H9 (cell line): ENCODE results near the gene LRRN1. TPM values are rescaled to one million over a fixed set of nuclear protein-coding genes. Genes with fewer than 3 reads are reported as not detected.

Experiments used
- DNase-seq: peaks from one replicate; pipeline ENCODE4 v3.0.0-alpha.2; 2017
- H2AFZ ChIP-seq: one replicate; pipeline ENCODE4 v1.6.1; 2013; ENCODE audit warnings: mild to moderate bottlenecking, low read length, control low read depth, moderate library complexity
- H2AK5ac ChIP-seq: 2 replicates; pipeline ENCODE4 v1.6.1; 2013; ENCODE audit warnings: low read length, control low read depth, mixed read lengths; ENCODE audit not compliant: insufficient read length
- H2BK120ac ChIP-seq: one replicate; pipeline ENCODE4 v1.6.1; 2013; ENCODE audit warnings: low read depth, mild to moderate bottlenecking, low read length, control low read depth, inconsistent platforms; ENCODE audit not compliant: poor library complexity, severe bottlenecking
- H2BK12ac ChIP-seq: 2 replicates; pipeline ENCODE4 v1.6.1; 2013; ENCODE audit warnings: low read length, control low read depth, mixed read lengths, low read depth; ENCODE audit not compliant: insufficient read length
- H2BK15ac ChIP-seq: 2 replicates; pipeline ENCODE4 v1.6.1; 2013; ENCODE audit warnings: low read depth, low read length, control low read depth
- H2BK20ac ChIP-seq: one replicate; pipeline ENCODE4 v1.6.1; 2013; ENCODE audit warnings: low read depth, mild to moderate bottlenecking, low read length, control low read depth, inconsistent platforms; ENCODE audit not compliant: poor library complexity, severe bottlenecking
- H2BK5ac ChIP-seq: 2 replicates; pipeline ENCODE4 v1.6.1; 2013; ENCODE audit warnings: low read length, control low read depth, mixed read lengths; ENCODE audit not compliant: insufficient read length
- H3K14ac ChIP-seq: 2 replicates; pipeline ENCODE4 v1.6.1; 2013; ENCODE audit warnings: low read length, control low read depth; ENCODE audit not compliant: insufficient read depth
- H3K18ac ChIP-seq: 2 replicates; pipeline ENCODE4 v1.6.1; 2013; ENCODE audit warnings: low read depth, mild to moderate bottlenecking, mixed read lengths, low read length, control low read depth; ENCODE audit not compliant: insufficient read length
- H3K23ac ChIP-seq: 2 replicates; pipeline ENCODE4 v1.6.1; 2013; ENCODE audit warnings: low read length, control low read depth, mixed read lengths, low read depth; ENCODE audit not compliant: insufficient read length
- H3K23me2 ChIP-seq: 2 replicates; pipeline ENCODE4 v1.6.1; 2013; ENCODE audit warnings: low read depth, mild to moderate bottlenecking, mixed read lengths, low read length, control low read depth; ENCODE audit not compliant: insufficient read length, poor library complexity, severe bottlenecking
- H3K27ac ChIP-seq: 2 replicates; pipeline ENCODE4 v1.5.1; 2013; ENCODE audit warnings: low read length, control low read depth, mixed read lengths, low read depth; ENCODE audit not compliant: insufficient read length
- H3K27me3 ChIP-seq: 2 replicates; pipeline ENCODE4 v1.6.1; 2013; ENCODE audit warnings: low read length, control low read depth, inconsistent platforms; ENCODE audit not compliant: insufficient read depth
- H3K4ac ChIP-seq: 2 replicates; pipeline ENCODE4 v1.6.1; 2013; ENCODE audit warnings: low read depth, mild to moderate bottlenecking, control low read depth, inconsistent platforms, low read length, moderate library complexity
- H3K4me1 ChIP-seq: 2 replicates; pipeline ENCODE4 v1.6.1; 2013; ENCODE audit warnings: low read length, control low read depth, inconsistent platforms; ENCODE audit not compliant: insufficient read depth
- H3K4me2 ChIP-seq: 2 replicates; pipeline ENCODE4 v1.6.1; 2013; ENCODE audit warnings: low read length, control low read depth, mixed read lengths; ENCODE audit not compliant: insufficient read length, insufficient read depth
- H3K56ac ChIP-seq: 2 replicates; pipeline ENCODE4 v1.6.1; 2013; ENCODE audit warnings: low read depth, mild to moderate bottlenecking, mixed read lengths, low read length, control low read depth; ENCODE audit not compliant: insufficient read length
- H3K79me1 ChIP-seq: 2 replicates; pipeline ENCODE4 v1.6.1; 2013; ENCODE audit warnings: low read depth, mild to moderate bottlenecking, moderate library complexity, low read length, control low read depth, inconsistent platforms; ENCODE audit not compliant: insufficient read depth, poor library complexity, severe bottlenecking
- H3K79me2 ChIP-seq: 2 replicates; pipeline ENCODE4 v1.6.1; 2013; ENCODE audit warnings: low read length, control low read depth, inconsistent platforms; ENCODE audit not compliant: insufficient read depth
- H3K9ac ChIP-seq: 2 replicates; pipeline ENCODE4 v1.6.1; 2013; ENCODE audit warnings: low read length, control low read depth, mixed read lengths; ENCODE audit not compliant: insufficient read length; ENCODE audit errors: extremely low read depth
- H3K9me3 ChIP-seq: one replicate; pipeline ENCODE4 v1.6.1; 2013; ENCODE audit warnings: low read depth, low read length, inconsistent platforms; ENCODE audit not compliant: control insufficient read depth
- H3T11ph ChIP-seq: one replicate; pipeline ENCODE4 v1.6.1; 2013; ENCODE audit warnings: mild to moderate bottlenecking, low read length, control low read depth, inconsistent platforms
- H4K20me1 ChIP-seq: one replicate; pipeline ENCODE4 v1.6.1; 2013; ENCODE audit not compliant: control insufficient read depth, insufficient read length, insufficient read depth
- H4K5ac ChIP-seq: 2 replicates; pipeline ENCODE4 v1.6.1; 2013; ENCODE audit warnings: low read depth, mild to moderate bottlenecking, mixed read lengths, low read length, control low read depth; ENCODE audit not compliant: insufficient read length
- H4K8ac ChIP-seq: replicated peaks from 2 replicates; pipeline ENCODE4 v1.6.1; 2013; ENCODE audit warnings: low read length, control low read depth, mixed read lengths, low read depth; ENCODE audit not compliant: insufficient read length
- H4K91ac ChIP-seq: 2 replicates; pipeline ENCODE4 v1.6.1; 2013; ENCODE audit warnings: low read depth, mild to moderate bottlenecking, moderate library complexity, mixed read lengths, low read length, control low read depth; ENCODE audit not compliant: insufficient read length
- H3K27ac Mint-ChIP-seq, 3 experiments: 2 replicates in 2 of 3; 3 replicates in 1 of 3; pipeline ENCODE4 v1.8.0; 2020 to 2021; ENCODE audit warnings: mixed read lengths in 3 of 3, mild to moderate bottlenecking in 1 of 3, moderate library complexity in 1 of 3
- H3K27me3 Mint-ChIP-seq: 2 replicates; pipeline ENCODE4 v1.8.0; 2021; ENCODE audit warnings: low read depth, mild to moderate bottlenecking, moderate library complexity, mixed read lengths
- H3K36me3 Mint-ChIP-seq, 3 experiments: 2 replicates in 2 of 3; 3 replicates in 1 of 3; pipeline ENCODE4 v1.8.0; 2020 to 2021; ENCODE audit warnings: low read depth in 3 of 3, mixed read lengths in 3 of 3; ENCODE audit not compliant: insufficient read depth in 1 of 3
- H3K4me1 Mint-ChIP-seq, 2 experiments: 2 replicates each; pipeline ENCODE4 v1.8.0; 2020; ENCODE audit warnings: mixed read lengths in 2 of 2
- H3K4me3 Mint-ChIP-seq, 2 experiments: 2 replicates in 1 of 2; 3 replicates in 1 of 2; pipeline ENCODE4 v1.8.0; 2020 to 2021; ENCODE audit warnings: mild to moderate bottlenecking in 2 of 2, mixed read lengths in 2 of 2, moderate library complexity in 1 of 2
- H3K9me3 Mint-ChIP-seq, 2 experiments: 2 replicates in 1 of 2; 3 replicates in 1 of 2; pipeline ENCODE4 v1.8.0; 2020; ENCODE audit warnings: mild to moderate bottlenecking in 2 of 2, mixed read lengths in 2 of 2, moderate library complexity in 1 of 2
- CTCF ChIP-seq: fragments of 200-600 bp; sonication (generic); conservative IDR thresholded peaks from 3 replicates; pipeline ENCODE4 v1.8.0; 2021; ENCODE audit warnings: antibody characterized with exemption, mild to moderate bottlenecking
- WGBS: extraction: QIAGEN DNeasy Blood & Tissue Kit; methylation state at CpG from one replicate; pipeline ENCODE4 v1.1.7; 2013; ENCODE audit warnings: missing lambda C conversion rate, low lambda C conversion rate, mixed read lengths; ENCODE audit not compliant: insufficient read length; ENCODE audit errors: extremely low coverage; 5-methylcytosine and 5-hydroxymethylcytosine counted together
- total RNA-seq: library from RNA; stranded (reverse); gene quantifications from 2 replicates; pipeline ENCODE4 v1.2.1, GENCODE V29; 2021

LRRN1 gene
- total RNA-seq, 1 experiment from 2014 or later: 269 TPM

- Mint-ChIP-seq H3K9me3 (peaks cover 12 to 18% of the 10 kb centered on the region in 2 experiments; a peak in 4 of 5 replicates), H3K27ac (no peak overlapping the region), H3K36me3 (peaks cover 0 to 6% (median 0%) of the 10 kb centered on the region in 3 experiments; a peak in 2 of 7 replicates), H3K27me3 (no peaks in the 10 kb centered on the region), H3K4me3 (no peak overlapping the region), H3K4me1 (no peaks in the 10 kb centered on the region)
- no peak overlapping the region for H2BK5ac ChIP-seq
- H3K27me3 ChIP-seq: no peaks in the 10 kb centered on the region
- no peaks in the 10 kb centered on the region for H3K79me1 ChIP-seq
- H4K8ac ChIP-seq: no peak overlapping the region
- no peaks in the 10 kb centered on the region for H3K23me2 ChIP-seq
- no peak overlapping the region for H3K4ac ChIP-seq
- no peak overlapping the region for H3K56ac ChIP-seq
- no peaks in the 10 kb centered on the region for H3K4me1 ChIP-seq
- no peak overlapping the region for H3K27ac ChIP-seq
- no peak overlapping the region for H3K23ac ChIP-seq
- H3T11ph ChIP-seq: no peak overlapping the region
- DNase-seq: no peak
- H4K5ac ChIP-seq: no peak overlapping the region
- H2BK15ac ChIP-seq: no peak overlapping the region
- H4K20me1 ChIP-seq: no peaks in the 10 kb centered on the region
- no peak overlapping the region for H2AFZ ChIP-seq
- no peaks in the 10 kb centered on the region for H3K9me3 ChIP-seq
- H2BK120ac ChIP-seq: no peak overlapping the region
- H3K9ac ChIP-seq: no peak overlapping the region
- no peaks in the 10 kb centered on the region for H3K79me2 ChIP-seq
- H2AK5ac ChIP-seq: no peak overlapping the region
- no peak for TF ChIP-seq CTCF
- H2BK20ac ChIP-seq: no peak overlapping the region
- no CpG with 5 or more reads among the region's 7 CpGs for WGBS
- no peak overlapping the region for H3K4me2 ChIP-seq
- no peak overlapping the region for H2BK12ac ChIP-seq
- H3K14ac ChIP-seq: no peak overlapping the region
- no peak overlapping the region for H4K91ac ChIP-seq
- H3K18ac ChIP-seq: no peak overlapping the region
Measured at GRCh38 chr3:3772920-3773319, 26.3 kb upstream of the LRRN1 start.
